Small intestine (tissue), 7 donors: ENCODE results near the gene SUN5. TPM values are rescaled to one million over a fixed set of nuclear protein-coding genes. Genes with fewer than 3 reads are reported as not detected.

Experiments
- DNase-seq, 2 donors: peaks; one replicate each; pipeline versions ENCODE4 v3.0.0 to v3.0.0-alpha.2; 2013
- FAIRE-seq: peaks from 2 replicates; lab custom pipeline; 2012; peaks lifted over from hg19 to GRCh38; lab: Jason Lieb, UNC
- H3K27ac ChIP-seq, 3 donors: one replicate each; pipeline ENCODE4 v1.5.1; 2013; ENCODE audit warnings: low read length in 2 of 3, mild to moderate bottlenecking in 2 of 3, control low read depth in 1 of 3, inconsistent platforms in 1 of 3, low read depth in 1 of 3, moderate library complexity in 1 of 3
- H3K27me3 ChIP-seq, 3 donors: one replicate each; pipeline ENCODE4 v1.6.1; 2013; ENCODE audit warnings: low read length in 3 of 3, inconsistent platforms in 1 of 3; ENCODE audit not compliant: control insufficient read depth in 3 of 3, insufficient read depth in 3 of 3
- H3K36me3 ChIP-seq, 3 donors: one replicate each; pipeline ENCODE4 v1.6.1; 2013; ENCODE audit warnings: low read length in 3 of 3, inconsistent platforms in 1 of 3, low read depth in 1 of 3, mild to moderate bottlenecking in 1 of 3, moderate library complexity in 1 of 3; ENCODE audit not compliant: control insufficient read depth in 3 of 3, insufficient read depth in 2 of 3
- H3K4me1 ChIP-seq, 3 donors: one replicate each; pipeline ENCODE4 v1.6.1; 2013; ENCODE audit warnings: low read length in 2 of 3, inconsistent platforms in 1 of 3, low read depth in 1 of 3, mild to moderate bottlenecking in 1 of 3, moderate library complexity in 1 of 3; ENCODE audit not compliant: control insufficient read depth in 3 of 3, insufficient read depth in 2 of 3
- H3K4me3 ChIP-seq, 3 donors: one replicate each; pipeline ENCODE4 v1.5.1; 2013; ENCODE audit warnings: low read length in 3 of 3, control low read depth in 1 of 3, inconsistent platforms in 1 of 3, low read depth in 1 of 3, mild to moderate bottlenecking in 1 of 3, moderate library complexity in 1 of 3
- H3K9me3 ChIP-seq, 2 donors: one replicate each; pipeline ENCODE4 v1.6.1; 2013; ENCODE audit warnings: low read depth in 1 of 2, low read length in 1 of 2; ENCODE audit not compliant: control insufficient read depth in 2 of 2, insufficient read depth in 1 of 2
- WGBS, 3 donors: extraction: QIAGEN DNeasy Blood & Tissue Kit; methylation state at CpG; one replicate each; pipeline ENCODE4 v1.1.7; 2013; 5-methylcytosine and 5-hydroxymethylcytosine counted together
- polyA plus RNA-seq, 4 donors: library from polyadenylated mRNA; stranded (reverse) in 3 of 4; unstranded in 1 of 4; fragments of 200-250 nt in 3 of 4; fragments of 120-200 nt in 1 of 4; gene quantifications; one replicate each; pipeline versions ENCODE4 v1.2.1 to v1.2.3, GENCODE V29; 2013
- donor health status: healthy with polysubstance abuse.
- donor health status: control.
- donor health status: control.
- donor health status: Bipolar disorder and iron deficiency.
- donor health status: healthy.

Gene SUN5
- polyA plus RNA-seq, 4 donors: not detected

DNA sequence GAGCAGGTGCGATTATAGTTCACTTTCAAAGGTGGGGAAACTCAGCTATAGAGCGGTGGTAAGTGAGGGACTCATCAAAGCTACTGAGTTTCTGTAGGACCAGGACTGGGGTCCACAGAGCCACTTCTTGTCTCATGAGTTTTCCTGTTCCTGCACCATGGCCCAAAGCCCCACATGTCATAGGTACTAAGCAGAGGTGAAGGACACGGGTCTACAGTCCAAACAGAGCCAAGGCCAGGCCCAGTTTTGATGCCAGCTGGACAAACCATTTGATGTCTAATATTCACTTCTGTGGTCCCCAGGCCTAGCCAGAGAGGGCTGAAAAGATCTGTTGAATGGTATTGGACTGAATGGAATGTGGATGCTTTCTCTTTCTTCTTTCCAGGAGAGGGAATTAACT is 38.2 kb upstream of the SUN5 start:
- FAIRE-seq (no peak), DNase-seq (no peak)
- H3K27ac ChIP-seq: no peak overlapping the region
- peaks cover 0 to 20% of the 10 kb centered on the region in 2 donors for H3K9me3 ChIP-seq
- H3K4me1 ChIP-seq: no peaks in the 10 kb centered on the region
- no peak overlapping the region for H3K4me3 ChIP-seq
- no peaks in the 10 kb centered on the region for H3K27me3 ChIP-seq
- 90% methylated on average over 3 of the region's 3 CpGs for WGBS, 3 donors
- no peaks in the 10 kb centered on the region for H3K36me3 ChIP-seq

DNA sequence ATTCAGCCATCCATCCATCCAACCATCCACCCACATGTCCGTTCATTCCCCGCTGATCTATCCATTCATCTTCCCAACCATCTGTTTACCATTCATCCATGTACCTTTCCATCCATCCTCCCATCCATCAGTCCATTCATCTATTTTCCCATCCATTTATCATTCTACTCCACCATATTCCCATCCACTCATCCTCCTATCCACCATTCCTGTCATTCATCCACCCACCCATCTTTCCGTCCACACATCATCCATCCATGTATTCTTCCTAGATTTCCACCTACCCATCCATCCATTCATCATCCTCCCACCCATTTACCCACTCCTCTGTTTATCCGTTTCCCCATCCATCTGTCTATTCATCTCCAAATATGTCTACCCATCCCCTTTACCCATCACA is 34.0 kb upstream of the SUN5 start:
- 87 to 91% (median 89%) methylated on average over 4 of the region's 4 CpGs for WGBS, 3 donors
- FAIRE-seq: no peak

DNA sequence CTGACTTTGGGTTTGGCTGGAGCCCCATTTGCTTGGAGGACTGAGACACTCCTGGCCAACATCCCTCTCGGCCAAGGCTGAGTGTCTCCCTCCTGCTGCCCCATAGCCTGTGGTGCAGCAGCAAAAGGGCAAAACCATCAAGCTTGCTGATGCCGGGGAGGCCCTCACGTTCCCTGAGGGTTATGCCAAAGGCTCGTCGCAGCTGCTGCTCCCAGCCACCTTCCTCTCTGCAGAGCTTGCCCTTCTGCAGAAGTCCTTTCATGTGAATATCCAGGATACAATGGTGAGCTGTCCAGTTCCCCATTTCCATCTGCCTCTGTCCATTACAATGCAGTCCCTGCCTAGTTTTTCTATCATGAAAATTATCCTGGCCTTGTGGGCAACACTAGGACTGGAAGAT is 33.2 kb upstream of the SUN5 start:
- Histone ChIP-seq H3K4me1 (no peaks in the 10 kb centered on the region), H3K36me3 (no peaks in the 10 kb centered on the region), H3K27me3 (no peaks in the 10 kb centered on the region), H3K9me3 (no peaks in the 10 kb centered on the region), H3K4me3 (no peak overlapping the region), H3K27ac (no peak overlapping the region)
- no peak for FAIRE-seq
- 68 to 77% (median 68%) methylated on average over 5 of the region's 5 CpGs for WGBS, 3 donors
- DNase-seq: no peak

More for the DNA sequence above, 34.0 kb upstream of the SUN5 start:
- Histone ChIP-seq H3K36me3 (no peaks in the 10 kb centered on the region), H3K27ac (no peak overlapping the region), H3K27me3 (no peaks in the 10 kb centered on the region), H3K4me1 (no peaks in the 10 kb centered on the region), H3K4me3 (no peak overlapping the region), H3K9me3 (no peaks in the 10 kb centered on the region)
- DNase-seq: no peak

DNA sequence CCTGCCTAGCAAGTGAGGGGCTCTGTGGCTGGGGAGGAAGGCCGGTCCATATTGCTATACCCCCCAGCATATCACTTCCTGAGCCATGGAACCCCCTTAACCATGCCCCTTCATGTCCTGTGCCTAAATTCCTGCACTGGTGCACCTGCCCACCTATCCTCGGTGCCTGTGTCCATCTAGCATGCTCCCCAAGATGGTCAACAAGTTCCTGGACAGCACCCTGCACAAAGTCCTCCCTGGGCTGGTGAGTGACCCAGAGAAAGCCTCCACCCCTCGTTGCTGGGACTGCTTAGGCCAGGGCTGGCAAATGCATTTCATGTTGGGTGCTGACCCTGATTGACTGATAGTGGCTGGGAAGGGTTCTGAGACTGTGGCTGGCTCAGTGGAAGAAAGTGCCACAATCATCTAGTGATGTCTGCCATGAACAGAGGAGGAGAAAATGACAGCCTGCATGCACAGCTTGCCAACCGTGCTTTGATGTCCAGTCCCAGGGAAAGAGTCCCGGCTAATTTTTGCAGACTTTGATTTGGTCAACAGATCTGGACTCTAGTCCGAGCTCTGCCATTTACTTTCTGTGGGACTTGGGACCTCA is 30.8 kb upstream of the SUN5 start:
- DNase-seq: no peak
- Histone ChIP-seq H3K4me3 (no peak overlapping the region), H3K9me3 (no peaks in the 10 kb centered on the region), H3K4me1 (no peaks in the 10 kb centered on the region), H3K27ac (no peak overlapping the region), H3K27me3 (no peaks in the 10 kb centered on the region), H3K36me3 (no peaks in the 10 kb centered on the region)
- FAIRE-seq: no peak
- 61 to 79% (median 70%) methylated on average over 6 of the region's 6 CpGs for WGBS, 3 donors

DNA sequence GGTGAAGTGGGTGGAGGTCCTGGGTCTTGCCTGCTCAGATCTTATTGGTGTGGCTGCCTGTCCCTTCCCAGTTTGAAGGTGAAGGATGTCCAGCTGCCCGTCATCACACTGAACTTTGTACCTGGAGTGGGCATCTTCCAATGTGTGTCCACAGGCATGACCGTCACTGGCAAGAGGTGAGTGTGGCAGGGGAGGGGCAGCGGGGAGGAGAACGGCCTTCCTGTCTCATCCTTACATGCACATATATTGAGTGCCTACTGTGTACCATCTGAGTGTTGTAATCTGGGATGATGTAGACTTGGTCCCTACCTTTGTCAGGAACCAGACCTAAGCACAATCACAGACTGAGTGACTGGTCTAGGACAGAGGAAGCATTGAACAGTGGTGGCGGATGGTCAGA is 29.9 kb upstream of the SUN5 start:
- WGBS, 3 donors: 68 to 82% (median 78%) methylated on average over 5 of the region's 5 CpGs
- Histone ChIP-seq H3K27me3 (no peaks in the 10 kb centered on the region), H3K4me1 (no peaks in the 10 kb centered on the region), H3K27ac (no peak overlapping the region), H3K4me3 (no peak overlapping the region), H3K9me3 (no peaks in the 10 kb centered on the region), H3K36me3 (no peaks in the 10 kb centered on the region)
- FAIRE-seq: no peak
- DNase-seq: no peak

DNA sequence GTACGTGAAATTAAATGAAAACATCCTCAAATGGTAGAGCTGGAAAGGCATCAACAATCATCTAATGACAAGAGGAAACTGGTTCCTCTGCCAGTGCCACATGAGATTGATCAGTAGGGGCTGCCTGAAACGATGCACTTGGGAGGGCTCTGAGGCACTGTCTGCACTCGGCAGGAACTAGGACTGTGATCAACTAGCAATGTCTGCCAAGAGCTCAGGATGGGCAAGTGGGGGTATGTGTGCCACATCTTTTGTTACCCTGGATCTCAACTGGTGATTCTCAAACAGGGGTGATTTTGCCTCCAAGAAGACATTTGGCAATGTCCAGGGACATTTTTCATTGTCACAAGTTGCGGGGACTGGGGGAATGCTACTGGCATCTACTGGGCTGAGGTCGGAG is 29.1 kb upstream of the SUN5 start:
- Histone ChIP-seq H3K27ac (no peak overlapping the region), H3K4me1 (no peaks in the 10 kb centered on the region), H3K4me3 (no peak overlapping the region), H3K9me3 (no peaks in the 10 kb centered on the region), H3K27me3 (no peaks in the 10 kb centered on the region), H3K36me3 (no peaks in the 10 kb centered on the region)
- DNase-seq (no peak), FAIRE-seq (no peak)
- WGBS, 3 donors: 66 to 80% (median 70%) methylated on average over 5 of the region's 5 CpGs

DNA sequence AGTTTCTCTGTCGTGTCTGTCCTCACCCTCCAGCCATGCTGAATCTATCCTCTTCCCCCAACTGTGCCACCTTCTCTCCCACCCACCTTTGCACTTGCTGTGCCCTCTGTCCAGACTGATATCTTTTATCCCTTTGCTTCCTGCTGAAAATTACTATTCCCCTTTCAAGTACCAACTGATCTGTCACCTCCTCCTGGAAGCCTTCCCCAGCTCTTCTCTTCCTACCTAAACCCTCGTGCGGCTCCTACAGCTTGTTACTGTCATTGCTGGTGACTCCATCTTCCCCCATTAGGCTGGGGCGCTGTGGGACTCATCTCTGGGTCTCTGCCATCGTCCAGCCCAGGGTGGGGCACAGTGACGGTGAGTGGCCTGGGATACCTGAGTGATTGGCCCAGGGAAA is 28.3 kb upstream of the SUN5 start:
- Histone ChIP-seq H3K9me3 (no peaks in the 10 kb centered on the region), H3K27ac (no peak overlapping the region), H3K27me3 (no peaks in the 10 kb centered on the region), H3K4me3 (no peak overlapping the region), H3K4me1 (no peaks in the 10 kb centered on the region), H3K36me3 (no peaks in the 10 kb centered on the region)
- DNase-seq: no peak
- no peak for FAIRE-seq
- WGBS, 3 donors: 63 to 75% (median 69%) methylated on average over 6 of the region's 6 CpGs

DNA sequence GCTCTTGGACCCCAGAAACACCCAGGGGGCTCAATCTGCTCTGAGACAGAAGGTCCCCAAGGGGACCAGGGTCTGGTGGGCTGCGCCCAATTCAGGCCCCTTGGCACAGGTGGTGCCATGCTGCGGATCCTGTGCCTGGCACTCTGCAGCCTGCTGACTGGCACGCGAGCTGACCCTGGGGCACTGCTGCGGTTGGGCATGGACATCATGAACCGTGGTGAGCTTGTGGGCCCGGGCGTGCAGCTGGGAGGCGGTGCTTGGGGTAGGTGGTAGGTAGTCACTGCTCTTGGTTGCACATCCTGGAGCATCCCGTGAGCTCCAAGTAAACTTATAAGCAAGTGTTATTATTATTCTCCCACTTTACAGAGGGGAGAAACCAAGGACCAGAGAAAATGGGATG is 27.3 kb upstream of the SUN5 start, which contains the start of gene BPIFB6:
Gene BPIFB6 (plus strand): TSS at position 118 of the 400 bp plus-strand sequence. CDS start 0 bp downstream, at position 118.
- FAIRE-seq: no peak
- H3K9me3 ChIP-seq: no peaks in the 10 kb centered on the region
- WGBS, 3 donors: 82 to 95% (median 90%) methylated on average over 10 of the region's 10 CpGs

DNA sequence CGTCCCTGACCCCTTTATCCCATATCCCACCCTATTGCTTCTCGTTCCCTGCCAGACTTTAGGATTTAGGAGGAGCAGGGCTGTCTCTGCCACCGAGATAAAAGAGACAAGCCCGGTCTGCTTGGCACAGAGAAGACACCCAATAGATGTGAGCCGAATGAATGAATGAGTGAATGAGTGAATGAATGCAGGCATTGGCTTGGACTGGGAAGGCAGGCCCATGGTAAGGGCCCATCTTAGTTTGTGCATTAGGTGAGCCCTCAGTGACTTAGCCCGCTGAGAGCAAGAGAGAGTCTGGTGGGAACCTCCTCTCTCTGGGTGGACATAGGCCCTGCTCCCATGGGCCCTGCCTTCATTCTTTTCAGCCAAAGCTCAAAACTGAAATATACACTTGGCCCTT is 26.3 kb upstream of the SUN5 start:
- FAIRE-seq (no peak), DNase-seq (no peak)
- WGBS, 3 donors: 73 to 86% (median 82%) methylated on average over 6 of the region's 6 CpGs
- Histone ChIP-seq H3K4me1 (no peaks in the 10 kb centered on the region), H3K27me3 (no peaks in the 10 kb centered on the region), H3K36me3 (no peaks in the 10 kb centered on the region), H3K4me3 (no peak overlapping the region), H3K27ac (no peak overlapping the region), H3K9me3 (no peaks in the 10 kb centered on the region)

More for the DNA sequence above, 27.3 kb upstream of the SUN5 start, which contains the start of gene BPIFB6:
- Histone ChIP-seq H3K4me3 (no peak within 1 kb of the TSS), H3K4me1 (no peaks in the 10 kb centered on the region), H3K36me3 (no peaks in the 10 kb centered on the region), H3K27me3 (no peaks in the 10 kb centered on the region), H3K27ac (no peak within 1 kb of the TSS)
- no peak for DNase-seq
